Measurements from ENCODE around the gene PRDM16.

GRCh38 chr1:3073489-3074296 is 4.7 kb downstream of the PRDM16 start:
- no peak for TF ChIP-seq CTCF (IDR thresholded peaks at IDR 0.05)
- TF ChIP-seq MYC (IDR thresholded peaks at IDR 0.05; ENCODE audit: borderline replicate concordance, low read length): no peak
- no peak for TF ChIP-seq REST (IDR thresholded peaks at IDR 0.05)
- TF ChIP-seq ELK1 (IDR thresholded peaks at IDR 0.05; ENCODE audit: low read depth, low read length): no peak
- TF ChIP-seq CBX2 (IDR thresholded peaks at IDR 0.05; ENCODE audit: borderline replicate concordance, low read depth): no peak

Data from A549 (cell line).